Measurements from ENCODE around the gene CLGN.

DNA sequence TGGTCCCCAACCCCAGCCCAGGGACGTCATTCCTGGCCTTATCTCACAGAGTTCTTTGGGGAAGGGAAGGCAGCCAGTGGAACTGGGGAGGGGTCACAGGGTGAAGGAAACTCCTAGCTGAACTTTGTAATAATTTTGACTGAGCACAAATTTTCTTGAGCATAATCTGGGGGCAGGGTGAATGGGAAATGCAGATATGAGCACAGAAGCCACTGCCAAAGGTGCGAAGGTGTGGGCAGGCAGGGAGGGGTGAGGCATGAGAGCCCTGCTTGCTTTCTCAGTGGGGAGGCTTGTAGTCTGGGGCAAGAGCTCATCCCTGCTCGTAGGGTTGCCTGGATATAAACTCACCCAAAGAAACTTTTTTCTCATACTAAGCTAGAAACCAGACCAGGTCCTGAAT is 35.7 kb upstream of the CLGN start:
- TF ChIP-seq, protein P1, sequence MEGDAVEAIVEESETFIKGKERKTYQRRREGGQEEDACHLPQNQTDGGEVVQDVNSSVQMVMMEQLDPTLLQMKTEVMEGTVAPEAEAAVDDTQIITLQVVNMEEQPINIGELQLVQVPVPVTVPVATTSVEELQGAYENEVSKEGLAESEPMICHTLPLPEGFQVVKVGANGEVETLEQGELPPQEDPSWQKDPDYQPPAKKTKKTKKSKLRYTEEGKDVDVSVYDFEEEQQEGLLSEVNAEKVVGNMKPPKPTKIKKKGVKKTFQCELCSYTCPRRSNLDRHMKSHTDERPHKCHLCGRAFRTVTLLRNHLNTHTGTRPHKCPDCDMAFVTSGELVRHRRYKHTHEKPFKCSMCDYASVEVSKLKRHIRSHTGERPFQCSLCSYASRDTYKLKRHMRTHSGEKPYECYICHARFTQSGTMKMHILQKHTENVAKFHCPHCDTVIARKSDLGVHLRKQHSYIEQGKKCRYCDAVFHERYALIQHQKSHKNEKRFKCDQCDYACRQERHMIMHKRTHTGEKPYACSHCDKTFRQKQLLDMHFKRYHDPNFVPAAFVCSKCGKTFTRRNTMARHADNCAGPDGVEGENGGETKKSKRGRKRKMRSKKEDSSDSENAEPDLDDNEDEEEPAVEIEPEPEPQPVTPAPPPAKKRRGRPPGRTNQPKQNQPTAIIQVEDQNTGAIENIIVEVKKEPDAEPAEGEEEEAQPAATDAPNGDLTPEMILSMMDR (IDR thresholded peaks at IDR 0.05; ENCODE audit: low read depth, low read length, poor library complexity, severe bottlenecking), result no peak
- no peak for TF ChIP-seq EZH2phosphoT487 (IDR thresholded peaks at IDR 0.05; ENCODE audit: borderline replicate concordance, low read length)

Measured in DOHH2 (cell line).